HT1080 (cell line): ENCODE measurements around the gene ASAP2. TPM values are rescaled to one million over a fixed set of nuclear protein-coding genes. Genes with fewer than 3 reads are reported as not detected.

Experiments
- DNase-seq: peaks from one replicate; pipeline ENCODE4 v3.0.0-alpha.2; 2015; ENCODE audit warnings: low read depth
- total RNA-seq: library from RNA; depleted of rRNA; stranded (reverse); fragments of >200 nt; shearing (Covaris generic); gene quantifications from 2 replicates; pipeline ENCODE4 v1.2.3, GENCODE V29; 2014

ASAP2 gene
- total RNA-seq, 1 experiment from 2014 or later: 24.0 TPM

DNA sequence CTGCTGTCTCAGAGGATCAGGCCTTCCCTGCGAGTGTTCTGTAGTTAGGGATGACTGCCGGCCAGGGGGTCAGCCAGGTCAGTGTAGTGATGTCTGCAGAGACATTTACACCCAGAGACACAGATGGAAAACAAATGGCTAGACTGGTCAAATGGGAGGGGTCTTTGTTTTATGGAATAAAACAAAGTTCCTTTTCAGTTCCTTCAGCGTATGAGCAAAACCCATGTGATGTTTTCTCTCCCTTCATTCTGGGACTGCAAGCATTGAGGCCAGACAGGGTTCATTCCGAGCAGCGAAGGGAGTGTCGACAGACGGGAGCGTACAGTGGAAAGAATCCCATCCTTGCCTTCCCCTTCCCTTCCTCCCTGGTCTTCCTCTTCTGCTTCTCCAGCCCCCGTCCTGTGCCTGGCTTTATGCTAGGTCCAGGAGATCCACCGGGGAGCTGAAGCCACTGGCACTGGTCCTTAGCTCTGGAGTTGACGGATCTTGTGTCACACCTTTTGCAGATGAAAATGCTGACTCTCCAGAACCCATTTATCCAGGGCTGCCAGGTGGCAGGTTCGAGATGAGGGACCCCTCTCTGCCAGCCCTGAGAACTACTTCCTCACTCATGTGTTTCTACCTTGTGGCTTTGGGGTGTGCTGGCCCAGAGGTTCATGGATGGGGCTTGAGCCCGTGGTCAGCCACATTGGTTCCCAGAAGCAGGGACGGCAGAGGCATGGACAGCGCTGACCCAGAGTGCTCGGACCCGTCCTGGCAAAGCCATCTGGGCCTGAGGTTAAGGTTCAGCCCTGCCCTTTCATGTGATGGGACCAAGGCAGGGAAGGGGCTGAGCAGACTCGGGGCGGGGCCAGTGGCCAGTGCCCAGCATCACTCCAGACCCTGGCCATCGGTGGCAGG, 192.5 kb downstream of the ASAP2 start:
- DNase-seq: no peak

DNA sequence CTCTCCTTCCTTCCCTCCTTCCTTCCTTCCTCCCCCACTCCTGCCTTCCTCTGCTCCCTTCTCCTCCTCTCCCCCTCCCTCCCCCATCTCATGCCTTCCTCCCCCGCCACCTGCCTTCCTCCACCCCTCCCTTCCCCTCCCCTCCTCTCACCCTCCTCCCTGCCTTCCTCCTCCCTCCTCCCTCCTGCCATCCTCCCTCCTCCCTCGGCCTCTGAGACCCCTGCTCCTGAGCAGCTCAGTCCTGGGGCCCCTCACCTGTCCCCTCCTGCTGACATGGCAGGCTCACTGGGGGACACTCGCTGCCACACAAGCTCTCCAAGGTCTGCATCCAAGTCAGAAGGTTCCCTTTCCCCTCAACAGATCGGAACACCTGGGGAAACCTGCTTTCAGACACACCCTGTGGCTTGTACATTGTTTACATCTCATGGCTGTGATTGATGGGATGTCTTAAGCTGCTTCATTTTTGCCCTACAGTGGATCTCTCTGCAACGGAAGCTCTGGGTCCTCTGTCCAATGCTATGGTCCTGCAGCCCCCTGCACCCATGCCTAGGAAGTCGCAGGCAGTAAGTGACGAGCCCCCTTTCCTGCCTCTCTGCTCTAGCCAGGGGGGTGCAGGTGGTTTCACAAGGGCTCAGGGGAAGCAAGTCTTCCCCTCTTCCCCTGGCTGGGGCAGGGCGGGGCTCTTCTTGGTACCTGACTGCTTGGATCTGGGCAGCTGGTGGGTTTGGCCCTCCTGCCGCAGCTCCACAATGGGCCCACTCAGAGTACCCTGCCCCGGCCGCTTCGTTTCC, 193.9 kb downstream of the ASAP2 start:
- DNase-seq: no peak

DNA sequence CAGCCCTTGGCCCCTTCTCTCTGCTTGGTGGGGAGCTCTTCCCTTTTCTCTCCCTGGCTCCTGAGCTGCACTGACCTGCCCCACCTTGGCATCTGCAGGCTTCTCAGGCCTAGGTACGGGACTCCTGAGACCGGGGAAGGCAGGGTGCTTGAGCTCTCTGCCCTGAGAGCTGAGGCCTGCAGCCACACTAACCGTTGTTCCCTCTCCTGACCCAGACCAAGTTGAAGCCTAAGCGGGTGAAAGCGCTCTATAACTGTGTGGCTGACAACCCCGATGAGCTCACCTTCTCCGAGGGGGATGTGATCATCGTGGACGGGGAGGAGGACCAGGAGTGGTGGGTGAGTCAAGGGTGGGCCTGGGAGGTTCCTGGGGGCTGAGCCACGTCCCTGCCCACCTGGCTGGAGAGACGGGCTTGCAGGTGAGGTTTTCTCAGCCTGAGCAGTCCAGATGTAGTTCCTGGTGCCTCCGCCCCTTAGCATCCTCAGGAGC, 194.5 kb downstream of the ASAP2 start:
- DNase-seq: no peak

DNA sequence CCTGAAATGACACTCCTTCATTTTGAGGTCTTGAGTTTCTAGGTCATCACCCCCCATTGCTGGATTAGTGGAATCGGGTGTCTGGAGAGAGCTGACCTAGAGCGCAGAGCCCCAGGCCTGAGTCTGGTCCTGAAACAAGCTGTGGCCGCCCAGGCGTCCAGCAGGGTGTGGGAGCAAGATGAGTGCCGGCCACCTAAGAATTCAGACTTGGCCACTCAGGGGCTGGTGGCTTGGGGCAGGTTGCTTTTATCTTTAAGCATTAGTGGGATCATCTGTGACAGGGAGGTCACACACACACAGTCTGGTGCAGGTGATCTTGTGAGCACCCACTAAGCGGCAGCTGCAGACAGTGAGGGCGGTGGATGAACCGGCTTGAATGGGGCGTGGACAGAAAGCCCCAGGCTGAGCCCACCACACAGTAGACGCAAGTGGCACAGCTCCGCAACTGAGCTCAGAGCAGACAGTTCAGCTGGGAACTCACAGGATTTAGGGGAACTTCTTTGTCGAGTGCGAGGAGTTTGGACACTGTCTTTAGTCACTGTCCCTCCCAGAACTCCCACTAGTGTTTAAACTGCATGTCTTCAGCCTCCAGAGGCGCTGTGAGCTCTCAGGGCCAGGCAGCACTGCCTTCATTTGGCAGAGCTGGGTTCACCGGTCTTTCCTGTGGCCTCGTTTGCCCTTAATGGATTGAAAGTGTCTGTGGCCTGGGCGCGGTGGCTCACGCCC, 195.2 kb downstream of the ASAP2 start:
- no peak for DNase-seq

DNA sequence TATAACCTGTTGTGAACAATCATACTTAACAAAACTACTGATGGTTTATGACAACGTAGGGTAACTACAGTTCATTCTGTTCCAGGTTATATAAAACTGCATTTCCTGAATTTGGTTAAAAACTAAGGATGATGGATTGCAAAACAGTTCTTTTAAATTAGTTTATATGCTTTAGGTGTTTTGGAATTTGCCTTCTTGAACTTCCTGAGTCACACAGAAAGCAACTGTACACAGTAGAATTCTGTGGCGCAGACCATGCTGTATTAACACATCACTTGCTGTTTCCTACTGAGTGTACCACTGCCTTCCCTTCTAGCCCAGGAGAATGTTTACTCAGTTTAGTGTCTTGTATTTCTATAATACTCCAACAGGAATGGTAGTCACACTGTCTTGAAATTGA, 197.3 kb downstream of the ASAP2 start:
- DNase-seq: no peak

DNA sequence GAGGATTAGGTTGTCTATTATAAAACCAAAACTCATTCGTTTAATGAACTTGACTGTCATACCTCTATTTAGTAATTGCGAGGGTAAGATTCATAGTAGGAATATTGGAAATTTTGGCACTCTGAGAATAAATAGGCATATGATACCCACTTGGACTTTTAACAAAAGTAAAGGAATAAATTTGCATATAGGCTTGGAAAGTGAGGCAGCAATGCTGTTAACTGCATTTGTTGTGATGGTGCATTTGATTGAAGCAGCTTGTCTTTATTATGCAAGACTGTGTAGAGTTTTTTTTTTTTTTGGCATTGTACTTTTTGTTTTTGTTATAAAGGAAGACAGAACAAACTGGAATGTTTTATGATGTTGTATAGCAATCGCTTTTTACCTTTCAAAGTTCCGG, 197.8 kb downstream of the ASAP2 start:
- no peak for DNase-seq

DNA sequence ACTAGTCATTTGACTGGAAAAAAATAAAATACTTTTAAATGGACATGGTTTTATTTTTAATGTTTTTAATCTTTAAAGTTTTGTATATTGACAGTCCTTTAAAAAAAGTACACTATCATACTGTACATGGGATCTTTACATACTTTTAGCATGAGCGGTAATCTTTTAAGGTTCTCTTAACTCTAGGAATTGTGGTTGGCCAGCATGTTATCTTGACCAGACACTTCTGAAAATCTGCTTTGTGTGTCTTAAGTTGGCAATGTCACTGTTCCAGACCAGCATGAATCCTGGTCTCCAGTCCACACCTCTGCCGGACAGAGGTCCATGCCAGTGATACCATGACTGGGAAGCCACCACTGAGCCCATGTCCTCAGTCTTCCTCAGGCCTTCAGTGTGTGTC, 199.0 kb downstream of the ASAP2 start:
- DNase-seq: no peak

DNA sequence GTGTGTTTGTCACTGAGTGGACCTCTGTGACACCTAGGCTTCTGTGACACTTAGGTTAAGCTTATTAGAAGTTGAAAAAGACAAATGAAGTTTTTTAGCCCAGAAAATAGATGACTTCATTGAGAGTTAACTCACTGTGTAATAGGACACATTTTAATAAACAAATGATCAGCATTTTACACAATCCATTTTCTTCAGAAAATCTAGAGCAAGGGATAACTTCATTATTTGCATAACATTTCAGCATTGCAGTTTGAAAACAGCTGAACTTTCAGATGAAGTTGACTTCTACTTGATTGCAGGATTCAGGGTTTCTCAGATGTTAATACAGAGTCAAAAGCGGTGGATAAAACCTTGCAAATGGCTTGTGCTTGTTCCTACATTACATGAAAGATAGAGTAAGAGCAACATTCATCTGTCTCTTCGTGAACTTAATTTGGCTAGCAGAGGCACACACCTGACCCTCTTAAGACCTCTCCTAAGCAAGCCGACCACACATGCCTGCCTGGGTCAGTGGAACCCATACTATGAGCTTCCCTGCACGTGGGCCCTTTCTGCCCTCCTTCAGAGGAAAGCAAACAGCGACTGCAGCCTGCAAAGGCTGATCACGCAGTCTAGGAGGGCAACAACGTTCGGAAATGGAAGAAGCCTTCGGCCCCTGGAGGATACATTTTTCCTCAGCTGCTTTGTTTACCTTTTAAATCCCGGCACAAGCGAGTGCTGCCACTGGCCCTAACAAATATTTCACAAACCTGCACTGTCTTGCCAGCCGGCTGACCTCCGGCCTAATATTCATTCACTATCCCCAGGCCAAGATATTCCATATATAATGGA, 200.1 kb downstream of the ASAP2 start:
- no peak for DNase-seq

DNA sequence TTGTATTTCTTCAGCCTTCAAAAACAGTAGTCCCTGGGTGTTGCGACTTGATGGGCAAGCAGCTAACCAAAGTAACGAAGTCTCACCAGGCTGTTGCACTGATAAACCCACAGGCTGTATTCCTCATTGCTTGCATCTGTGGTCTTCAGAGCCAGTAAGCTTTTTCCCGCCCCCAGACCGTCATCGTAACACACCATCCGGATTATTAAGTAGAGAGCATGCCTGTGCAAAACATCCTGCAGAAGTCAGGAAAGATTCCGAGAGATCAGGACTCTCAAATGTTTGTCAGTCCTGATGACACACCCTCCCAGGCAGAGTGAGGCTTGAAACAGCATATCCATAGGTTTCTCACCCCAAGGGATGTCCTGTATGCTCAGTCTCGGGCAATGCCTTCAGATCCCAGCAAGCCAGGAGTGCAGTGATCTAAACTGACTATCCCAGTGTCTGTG, 200.8 kb downstream of the ASAP2 start:
- DNase-seq: no peak

DNA sequence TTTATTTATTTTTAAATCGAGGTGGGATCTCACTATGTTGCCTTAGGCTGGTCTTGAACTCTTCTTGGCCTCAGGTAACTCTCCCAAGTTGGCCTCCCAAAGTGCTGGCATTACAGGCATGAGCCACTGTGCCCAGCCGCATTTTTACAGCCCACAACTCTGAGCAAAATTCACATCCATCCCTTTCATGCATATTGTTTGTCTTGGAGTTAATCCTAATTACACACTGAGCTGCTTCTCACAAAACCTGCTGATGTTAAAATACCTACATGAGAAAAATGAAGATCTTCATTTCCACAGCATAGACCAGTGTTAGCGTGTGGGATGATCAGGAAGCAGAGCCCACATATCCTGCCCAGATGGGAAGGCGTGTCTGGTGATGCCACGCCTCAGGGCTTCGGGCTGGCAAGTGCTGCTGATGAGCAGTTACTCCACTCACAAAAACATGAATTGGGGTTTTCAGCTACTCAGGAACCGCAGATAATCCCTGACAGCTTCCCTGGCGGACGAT, 202.1 kb downstream of the ASAP2 start:
- DNase-seq: no peak

DNA sequence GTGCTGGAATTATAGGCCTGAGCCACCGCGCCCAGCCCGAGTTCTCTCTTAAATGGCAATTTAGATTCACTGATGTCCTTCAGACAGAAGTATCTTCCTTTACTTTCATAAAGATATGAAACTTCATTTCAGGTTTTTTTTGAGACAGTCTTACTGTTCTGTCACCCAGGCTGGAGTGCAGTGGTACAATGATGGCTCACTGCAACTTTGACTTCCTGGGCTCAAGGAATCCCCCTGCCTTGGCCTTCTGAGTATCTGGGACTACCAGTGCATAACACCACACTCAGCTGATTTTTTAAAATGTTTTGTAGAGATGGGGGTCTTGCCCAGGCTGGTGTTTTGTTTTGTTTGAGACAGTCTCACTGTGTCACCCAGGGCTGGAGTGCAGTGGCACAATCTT, 203.5 kb downstream of the ASAP2 start:
- no peak for DNase-seq

DNA sequence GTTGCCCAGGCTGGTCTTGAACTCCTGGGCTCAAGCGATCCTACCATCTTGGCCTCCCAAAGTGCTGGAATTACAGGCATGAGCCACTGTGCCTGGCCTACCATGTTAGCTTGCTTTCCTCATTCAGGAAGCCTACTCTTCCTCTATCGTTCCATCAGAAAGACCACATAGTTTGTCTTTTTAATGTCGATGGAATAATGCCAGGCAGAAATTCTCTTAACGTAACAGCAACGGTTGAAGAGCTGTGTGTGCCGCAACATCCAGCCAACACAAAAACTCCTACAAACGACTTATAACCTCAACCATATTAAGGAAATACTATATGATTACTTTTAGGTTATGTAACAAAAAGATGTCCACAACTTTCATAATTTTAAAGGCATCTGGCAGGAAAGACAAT, 206.2 kb downstream of the ASAP2 start:
- DNase-seq: no peak

DNA sequence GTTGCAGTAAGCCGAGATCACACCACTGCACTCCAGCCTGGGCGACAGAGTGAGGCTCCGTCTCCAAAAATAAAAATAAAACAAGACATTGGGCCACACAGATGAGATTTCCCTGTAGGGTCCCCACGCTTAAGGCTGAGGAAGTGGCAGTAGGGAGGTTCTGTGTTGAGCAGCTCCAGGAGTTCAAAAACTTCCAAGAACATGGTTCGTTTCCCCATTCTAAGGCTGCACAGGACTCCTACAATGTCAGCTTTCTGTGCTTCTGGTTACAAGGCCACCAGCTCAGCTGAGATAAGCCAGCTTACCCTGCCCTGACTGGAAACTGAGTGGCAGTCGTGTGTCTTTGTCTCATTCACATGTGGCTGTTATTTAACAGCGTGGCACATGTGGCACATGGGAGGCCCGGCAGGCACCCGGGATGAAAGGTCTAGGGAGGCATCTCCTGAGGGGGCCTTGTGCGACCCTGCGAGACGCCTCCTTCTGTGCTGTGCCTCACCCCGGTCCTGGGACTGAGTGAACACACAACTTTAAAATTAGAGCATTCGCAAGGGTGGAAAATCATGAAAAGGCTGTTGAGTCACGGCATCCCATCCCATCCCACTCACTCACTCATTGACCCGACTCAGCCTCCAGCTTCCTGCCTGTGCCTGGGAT, 209.0 kb downstream of the ASAP2 start:
- no peak for DNase-seq

DNA sequence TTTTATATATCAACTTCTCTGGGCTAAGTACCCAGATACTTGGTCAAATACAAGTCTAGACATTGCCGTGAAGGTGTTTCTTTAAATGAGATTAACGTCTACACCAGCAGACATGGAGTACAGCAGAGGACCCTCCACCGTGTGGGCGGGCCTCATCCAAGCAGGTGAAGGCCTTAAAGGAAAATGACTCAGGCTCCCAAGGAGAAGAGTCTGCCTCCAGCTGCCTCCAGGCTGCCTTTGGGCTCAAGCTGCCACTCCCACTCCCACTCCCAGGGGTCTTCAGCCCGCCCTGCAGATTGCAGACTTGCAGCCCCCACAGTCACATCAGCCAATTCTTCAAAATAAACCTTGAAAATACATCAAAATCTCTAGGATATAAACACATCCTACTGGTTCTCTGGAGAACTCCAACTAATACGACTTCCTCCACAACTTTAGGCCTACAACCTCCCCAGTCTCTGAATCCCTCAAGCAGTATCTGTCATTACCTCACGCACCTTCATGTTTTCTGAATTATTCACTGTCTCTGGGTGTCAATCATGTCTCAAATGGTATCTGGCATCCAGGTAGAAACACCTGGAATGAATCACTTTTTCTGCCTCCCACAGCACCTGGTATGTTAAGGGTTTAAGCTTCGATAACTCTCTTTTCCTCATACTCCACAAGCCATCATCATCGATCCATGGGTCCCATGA, 209.8 kb downstream of the ASAP2 start:
- DNase-seq: no peak

DNA sequence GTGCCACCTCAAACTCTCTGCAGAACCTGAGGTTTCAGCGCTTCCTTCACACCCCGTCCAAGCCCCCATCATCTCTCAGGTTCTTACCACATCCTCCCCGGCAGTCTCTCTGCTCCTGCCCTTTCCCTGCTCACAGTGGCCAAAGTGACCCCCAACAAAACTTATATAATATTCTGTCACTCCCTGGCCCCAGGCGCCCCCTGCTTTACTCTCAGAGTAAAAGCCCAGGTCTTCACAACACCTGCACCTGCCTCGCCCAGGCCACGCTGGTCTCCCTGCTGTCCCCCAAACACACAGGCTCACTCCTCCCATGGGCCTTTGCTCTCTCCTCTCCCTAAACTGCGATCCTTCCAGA, 210.3 kb downstream of the ASAP2 start:
- no peak for DNase-seq

DNA sequence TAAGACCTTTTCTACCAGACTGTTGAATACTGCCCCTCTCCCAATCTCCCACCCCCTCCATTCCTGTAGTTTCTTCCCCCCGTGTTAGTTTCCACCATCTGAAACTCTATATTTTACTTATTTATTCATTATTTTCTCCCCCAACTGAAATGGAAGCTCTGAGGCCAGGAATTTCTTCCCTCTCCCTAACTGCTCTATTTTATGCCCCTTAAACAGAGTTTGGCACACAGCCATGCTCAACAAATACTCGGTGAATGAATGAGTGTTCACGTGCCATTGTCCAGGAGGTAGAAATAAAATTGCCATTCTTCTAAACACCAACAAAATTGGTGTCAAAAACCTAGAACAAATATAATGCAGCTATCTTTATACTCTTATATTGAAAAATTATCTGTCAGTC, 211.1 kb downstream of the ASAP2 start:
- DNase-seq: no peak

DNA sequence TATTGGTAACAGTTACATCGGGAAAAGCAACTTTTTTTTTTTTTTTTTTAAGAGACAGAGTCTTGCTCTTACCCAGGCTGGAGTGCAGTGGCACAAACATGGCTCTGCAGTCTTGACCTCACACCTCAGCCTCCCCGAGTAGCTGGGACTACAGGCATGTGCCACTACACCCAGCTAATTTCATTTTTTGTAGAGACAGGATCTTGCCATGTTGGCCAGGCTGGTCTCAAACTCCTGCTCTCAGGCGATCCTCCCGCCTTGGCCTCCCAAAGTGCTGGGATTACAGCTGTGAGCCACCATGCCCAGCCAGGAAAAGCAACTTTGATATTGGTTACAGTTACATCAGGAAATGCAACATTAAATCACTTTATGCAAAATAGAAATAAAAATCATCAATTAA, 212.1 kb downstream of the ASAP2 start:
- DNase-seq: no peak

DNA sequence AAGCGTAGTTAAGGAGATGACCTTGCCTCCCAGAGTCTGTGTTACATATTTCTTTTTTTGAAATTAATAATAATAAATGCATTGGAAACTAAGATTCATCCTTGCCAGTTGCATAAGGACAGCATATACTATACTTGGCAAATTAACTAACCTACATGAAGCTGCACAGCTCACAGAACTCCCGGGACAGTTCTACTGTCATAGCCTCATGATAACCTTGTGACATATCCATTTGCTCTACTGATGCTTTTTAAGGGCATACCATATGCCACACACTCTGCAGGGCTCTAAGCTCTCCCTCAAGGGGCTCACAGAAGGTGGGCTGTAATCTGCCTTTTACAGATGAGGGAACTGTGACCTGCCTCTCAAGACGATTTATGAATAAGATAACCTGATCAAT, 212.9 kb downstream of the ASAP2 start:
- no peak for DNase-seq

DNA sequence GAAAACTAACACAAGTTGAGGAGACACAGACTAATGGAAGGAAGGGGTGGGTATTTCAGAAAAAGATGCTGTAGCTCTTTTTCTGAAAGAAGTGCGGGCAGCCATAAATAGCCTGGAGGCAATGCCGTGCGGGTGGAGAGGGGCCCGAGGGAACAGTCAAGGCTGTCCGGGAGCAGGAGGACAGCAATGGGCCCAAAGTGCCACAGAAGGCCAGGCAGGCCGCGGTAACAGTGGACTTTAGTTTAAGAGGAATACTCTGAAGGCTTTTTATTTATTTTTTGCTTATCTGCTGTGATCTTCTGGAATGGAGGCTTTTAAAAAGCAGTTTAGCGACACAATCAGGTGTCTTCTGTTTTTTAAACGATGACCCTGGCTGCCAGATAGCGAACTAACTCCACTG, 213.9 kb downstream of the ASAP2 start:
- no peak for DNase-seq
